ENCODE measurements around the gene TRIM47.

Gene TRIM47

GRCh38 chr17:75837899-75838298 is 40.5 kb downstream of the TRIM47 start:
- no peak for DNase-seq (ENCODE audit: low spot score)
- TF ChIP-seq CTCF (IDR thresholded peaks at IDR 0.05; ENCODE audit: borderline replicate concordance, control extremely low read depth, extremely low read depth, insufficient read depth, missing control alignments), result no peak
- in situ Hi-C loops (cut with MboI; ENCODE audit: low sequenced_read_pairs, unreplicated experiment), result no loop called here

GRCh38 chr17:75836605-75837004 is 41.8 kb downstream of the TRIM47 start:
- DNase-seq (ENCODE audit: low spot score), result no peak
- in situ Hi-C loops (cut with MboI; ENCODE audit: low sequenced_read_pairs, unreplicated experiment), result no loop called here
- no peak for TF ChIP-seq CTCF (IDR thresholded peaks at IDR 0.05; ENCODE audit: borderline replicate concordance, control extremely low read depth, extremely low read depth, insufficient read depth, missing control alignments)

GRCh38 chr17:75835654-75835987 is 42.8 kb downstream of the TRIM47 start:
- no peak for TF ChIP-seq CTCF (IDR thresholded peaks at IDR 0.05; ENCODE audit: borderline replicate concordance, control extremely low read depth, extremely low read depth, insufficient read depth, missing control alignments)
- in situ Hi-C loops (cut with MboI; ENCODE audit: low sequenced_read_pairs, unreplicated experiment), result no loop called here
- no peak for DNase-seq (ENCODE audit: low spot score)

- TF ChIP-seq CTCF (IDR thresholded peaks at IDR 0.05; ENCODE audit: borderline replicate concordance, control extremely low read depth, extremely low read depth, insufficient read depth, missing control alignments), result no peak
- no peak for DNase-seq (ENCODE audit: low spot score)
- in situ Hi-C loops (cut with MboI; ENCODE audit: low sequenced_read_pairs, unreplicated experiment), result no loop called here
Observed at GRCh38 chr17:75834928-75835653, 43.3 kb downstream of the TRIM47 start.

DNA sequence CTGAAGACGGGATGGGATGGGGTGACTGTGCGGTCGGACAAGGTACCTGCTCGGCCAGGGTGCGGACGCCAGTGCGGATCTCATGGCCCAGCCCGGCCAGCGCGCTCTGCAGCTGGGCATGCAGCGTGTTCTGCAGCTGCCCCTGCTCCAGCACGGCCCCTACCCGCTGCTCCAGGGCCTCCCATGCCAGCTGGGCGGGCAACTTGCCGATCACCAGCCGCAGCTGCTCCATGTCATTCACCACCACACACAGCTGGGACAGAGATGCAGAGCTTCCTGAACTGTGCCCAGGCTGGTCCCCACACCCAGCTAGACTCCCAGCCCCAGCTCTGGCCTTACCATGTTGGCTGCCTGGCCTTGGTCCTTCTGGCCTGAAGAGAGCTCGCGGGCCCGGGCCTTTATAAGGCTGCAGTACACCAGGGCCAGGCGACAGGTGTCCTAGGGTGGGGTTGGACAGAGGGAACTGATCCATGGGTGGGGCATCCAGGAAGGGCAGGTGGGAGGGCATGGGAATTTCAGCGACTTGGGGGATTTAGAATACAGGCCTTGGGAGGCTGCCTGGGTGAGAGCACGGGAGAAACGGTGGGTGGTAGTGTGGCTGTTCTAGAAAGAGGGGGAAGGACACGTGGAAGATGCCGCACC is 44.0 kb downstream of the TRIM47 start:
- in situ Hi-C loops (cut with MboI; ENCODE audit: low sequenced_read_pairs, unreplicated experiment), result no loop called here
- no peak for DNase-seq (ENCODE audit: low spot score)
- TF ChIP-seq CTCF (IDR thresholded peaks at IDR 0.05; ENCODE audit: borderline replicate concordance, control extremely low read depth, extremely low read depth, insufficient read depth, missing control alignments), result no peak

DNA sequence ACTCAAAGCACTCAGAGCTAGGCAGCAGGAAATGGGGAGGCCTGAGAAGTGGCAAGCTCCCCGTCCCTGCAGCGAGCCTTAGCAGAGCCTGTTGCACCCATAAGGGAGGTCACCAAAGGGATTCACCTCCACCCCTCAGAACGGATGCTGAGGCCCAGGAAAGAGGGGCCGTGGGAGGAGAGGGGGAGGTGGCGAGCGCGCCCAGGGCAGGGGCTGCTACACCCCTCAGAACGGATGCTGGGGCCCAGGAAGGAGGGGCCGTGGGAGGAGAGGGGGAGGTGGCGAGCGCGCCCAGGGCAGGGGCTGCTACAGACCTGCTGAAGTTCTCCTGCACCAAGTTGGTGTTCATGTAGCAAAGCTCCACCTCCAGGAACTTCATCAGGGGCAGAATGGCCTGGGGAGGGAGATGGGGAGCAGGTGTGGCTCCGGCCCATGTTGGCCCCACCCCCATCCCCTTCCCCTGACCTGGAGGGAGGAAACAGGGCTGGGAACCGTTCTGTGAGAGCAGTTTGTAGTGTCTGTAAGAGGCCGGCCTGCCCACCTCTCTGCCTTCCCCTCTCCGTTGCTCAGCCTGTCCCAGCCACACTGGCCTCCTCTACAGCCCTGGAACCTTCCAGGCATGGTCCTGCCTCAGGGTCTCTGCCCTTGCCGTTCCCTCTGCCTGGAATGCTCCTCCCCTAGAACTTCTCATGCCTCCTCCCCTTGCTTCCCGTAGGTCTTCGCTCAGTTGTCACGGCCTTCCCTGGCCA is 45.6 kb downstream of the TRIM47 start:
- in situ Hi-C loops (cut with MboI; ENCODE audit: low sequenced_read_pairs, unreplicated experiment), result no loop called here
- no peak for DNase-seq (ENCODE audit: low spot score)
- no peak for TF ChIP-seq CTCF (IDR thresholded peaks at IDR 0.05; ENCODE audit: borderline replicate concordance, control extremely low read depth, extremely low read depth, insufficient read depth, missing control alignments)
